Measurements from ENCODE around the gene RARA.

The RARA gene

GRCh38 chr17:40325156-40326013 lies 16.4 kb downstream of the RARA start:
- no peaks in the 10 kb centered on the region for H3K27me3 ChIP-seq
- no peaks in the 10 kb centered on the region for H3K36me3 ChIP-seq
- H3K4me3 ChIP-seq (ENCODE audit: low read depth in 1 of 2, low read length in 1 of 2) = peak overlapping the region; percentile 60 to 88
- no peaks in the 10 kb centered on the region for H3K9me3 ChIP-seq
- no peak for TF ChIP-seq CTCF (IDR thresholded peaks at IDR 0.05)
- H3K27ac ChIP-seq = peak overlapping the region; percentile 98
- H3K4me1 ChIP-seq (ENCODE audit: control insufficient read depth in 1 of 2, insufficient read depth in 1 of 2, low read depth in 1 of 2, low read length in 1 of 2) = peaks cover 93 to 98% of the 10 kb centered on the region in 2 experiments

- TF ChIP-seq CTCF (IDR thresholded peaks at IDR 0.05) = no peak
- H3K36me3 ChIP-seq = peaks cover 6% of the 10 kb centered on the region
- H3K4me3 ChIP-seq (ENCODE audit: low read depth in 1 of 2, low read length in 1 of 2) = peak overlapping the region; percentile 60 to 88
- H3K27me3 ChIP-seq = no peaks in the 10 kb centered on the region
- H3K27ac ChIP-seq = peak overlapping the region; percentile 98
- no peaks in the 10 kb centered on the region for H3K9me3 ChIP-seq
- H3K4me1 ChIP-seq (ENCODE audit: control insufficient read depth in 1 of 2, insufficient read depth in 1 of 2, low read depth in 1 of 2, low read length in 1 of 2) = peaks cover 93 to 98% of the 10 kb centered on the region in 2 experiments
Measured at GRCh38 chr17:40326014-40326831, 17.2 kb downstream of the RARA start.

- TF ChIP-seq CTCF (IDR thresholded peaks at IDR 0.05) = no peak
- H3K9me3 ChIP-seq = no peaks in the 10 kb centered on the region
- H3K27me3 ChIP-seq = no peaks in the 10 kb centered on the region
- H3K27ac ChIP-seq = peak overlapping the region; percentile 98
- peak overlapping the region; percentile 60 to 88 for H3K4me3 ChIP-seq (ENCODE audit: low read depth in 1 of 2, low read length in 1 of 2)
- H3K4me1 ChIP-seq (ENCODE audit: control insufficient read depth in 1 of 2, insufficient read depth in 1 of 2, low read depth in 1 of 2, low read length in 1 of 2) = peaks cover 95 to 98% of the 10 kb centered on the region in 2 experiments
- H3K36me3 ChIP-seq = peaks cover 12% of the 10 kb centered on the region
Measured at GRCh38 chr17:40326832-40327199, 17.8 kb downstream of the RARA start.

GRCh38 chr17:40327244-40327729 lies 18.3 kb downstream of the RARA start:
- peaks cover 98% of the 10 kb centered on the region in 2 experiments for H3K4me1 ChIP-seq (ENCODE audit: control insufficient read depth in 1 of 2, insufficient read depth in 1 of 2, low read depth in 1 of 2, low read length in 1 of 2)
- TF ChIP-seq CTCF (IDR thresholded peaks at IDR 0.05) = no peak
- peak overlapping the region; percentile 60 to 88 for H3K4me3 ChIP-seq (ENCODE audit: low read depth in 1 of 2, low read length in 1 of 2)
- peaks cover 17% of the 10 kb centered on the region for H3K36me3 ChIP-seq
- H3K27ac ChIP-seq = peak overlapping the region; percentile 98
- no peaks in the 10 kb centered on the region for H3K27me3 ChIP-seq
- no peaks in the 10 kb centered on the region for H3K9me3 ChIP-seq

GRCh38 chr17:40327735-40328385 lies 18.9 kb downstream of the RARA start:
- Histone ChIP-seq H3K36me3 (peaks cover 20% of the 10 kb centered on the region), H3K4me1 (ENCODE audit: control insufficient read depth in 1 of 2, insufficient read depth in 1 of 2, low read depth in 1 of 2, low read length in 1 of 2) (peaks cover 100% of the 10 kb centered on the region in 2 experiments), H3K27me3 (no peaks in the 10 kb centered on the region), H3K4me3 (ENCODE audit: low read depth in 1 of 2, low read length in 1 of 2) (peak overlapping the region; percentile 60 to 88), H3K9me3 (no peaks in the 10 kb centered on the region), H3K27ac (peak overlapping the region; percentile 98)
- no peak for TF ChIP-seq CTCF (IDR thresholded peaks at IDR 0.05)

All from neutrophil (primary cell).